K562 (cell line): Measurements from ENCODE around the gene SPATA16. TPM values are rescaled to one million over a fixed set of nuclear protein-coding genes. Genes with fewer than 3 reads are reported as not detected.

Experiments used
- ATAC-seq: fragments of 200-7000 bp; cut with Tn5 transposase; 3 replicates; pipeline ENCODE4 v1.9.1; 2020; ENCODE audit warnings: moderate library complexity
- BruUV-seq: library from RNA; stranded (reverse); fragments of 400-500 nt; replicated peaks from 2 replicates; lab custom pipeline; 2021; lab: Mats Ljungman, UMichigan
- CTCF ChIA-PET: fragments of 300-600 bp; formaldehyde crosslinking; extraction: SDS; loops from one replicate; lab custom pipeline; 2021; ENCODE audit warnings: low intra/inter-chr PET ratio; lab: Yijun Ruan, JAX
- POLR2A ChIA-PET: fragments of 300-600, 350-650 bp; sonication (Branson Sonifier 250); formaldehyde crosslinking; extraction: SDS; loops from one replicate; lab custom pipeline; 2021; ENCODE audit warnings: antibody characterized with exemption, inconsistent platforms; lab: Yijun Ruan, JAX
- DNase-seq, 4 experiments: peaks; one replicate each; pipeline versions ENCODE4 v3.0.0 to v3.0.0-alpha.2; 2011 to 2018; ENCODE audit warnings: low spot score in 3 of 4, mixed read lengths in 3 of 4; ENCODE audit errors: extremely low read depth in 1 of 4
- FAIRE-seq: peaks from 2 replicates; lab custom pipeline; 2011; peaks lifted over from hg19 to GRCh38; lab: Jason Lieb, UNC
- H2AFZ ChIP-seq: 2 replicates; pipeline ENCODE4 v1.6.0; 2011; ENCODE audit warnings: low read depth, low read length, control low read depth, inconsistent platforms
- H3K27ac ChIP-seq: fragments of 200-600 bp; 3 replicates; pipeline ENCODE4 v1.8.0; 2011; ENCODE audit warnings: low read depth, mild to moderate bottlenecking, control low read depth, inconsistent platforms, low read length, moderate library complexity, mixed read lengths; ENCODE audit errors: extremely low read depth
- H3K27me3 ChIP-seq, 2 experiments: fragments of 300-600 bp in 1 of 2; 2 replicates in 1 of 2; 3 replicates in 1 of 2; pipeline versions ENCODE4 v1.6.0 to v1.8.0; 2011; ENCODE audit warnings: inconsistent platforms in 2 of 2, low read length in 2 of 2, mild to moderate bottlenecking in 1 of 2, mixed read lengths in 1 of 2, moderate library complexity in 1 of 2; ENCODE audit not compliant: control insufficient read depth in 2 of 2, insufficient read depth in 2 of 2
- H3K36me3 ChIP-seq: fragments of 300-600 bp; 3 replicates; pipeline ENCODE4 v1.8.0; 2011; ENCODE audit warnings: mild to moderate bottlenecking, low read length, inconsistent platforms; ENCODE audit not compliant: control insufficient read depth, insufficient read depth
- H3K4me1 ChIP-seq, 2 experiments: fragments of 200-600 bp in 1 of 2; replicated peaks in 1 of 2; 2 replicates in 1 of 2; 3 replicates in 1 of 2; pipeline versions ENCODE4 v1.5.1 to v1.8.0; 2011; ENCODE audit warnings: inconsistent platforms in 2 of 2, low read length in 2 of 2, mild to moderate bottlenecking in 1 of 2, mixed read lengths in 1 of 2, moderate library complexity in 1 of 2; ENCODE audit not compliant: control insufficient read depth in 2 of 2, insufficient read depth in 2 of 2
- H3K4me2 ChIP-seq: 2 replicates; pipeline ENCODE4 v1.6.1; 2011; ENCODE audit warnings: low read length, control low read depth, inconsistent platforms, mixed read lengths; ENCODE audit not compliant: insufficient read depth
- H3K4me3 ChIP-seq: fragments of 200-600 bp; sonication (generic), shearing (Covaris generic); 2 replicates; pipeline ENCODE4 v1.5.1; 2016; ENCODE audit warnings: control low read depth, inconsistent platforms
- H3K79me2 ChIP-seq: fragments of 200-600 bp; 3 replicates; pipeline ENCODE4 v1.8.0; 2011; ENCODE audit warnings: low read length, inconsistent platforms; ENCODE audit not compliant: control insufficient read depth, insufficient read depth
- H3K9ac ChIP-seq, 2 experiments: 2 replicates each; pipeline versions ENCODE4 v1.6.0 to v1.6.1; 2011; ENCODE audit warnings: low read depth in 2 of 2, low read length in 2 of 2, control low read depth in 1 of 2, inconsistent platforms in 1 of 2, mild to moderate bottlenecking in 1 of 2, mixed read lengths in 1 of 2; ENCODE audit not compliant: insufficient read depth in 1 of 2
- H3K9me1 ChIP-seq: one replicate; pipeline ENCODE4 v1.6.0; 2011; ENCODE audit warnings: inconsistent platforms, mild to moderate bottlenecking, low read length, moderate library complexity; ENCODE audit not compliant: control insufficient read depth, insufficient read depth
- H3K9me3 ChIP-seq: replicated peaks from 2 replicates; pipeline ENCODE4 v1.5.1; 2011; ENCODE audit warnings: low read depth, low read length, inconsistent platforms; ENCODE audit not compliant: control insufficient read depth, insufficient read depth
- H4K20me1 ChIP-seq: replicated peaks from 2 replicates; pipeline ENCODE4 v1.6.1; 2011; ENCODE audit warnings: low read length, inconsistent platforms, mixed read lengths; ENCODE audit not compliant: control insufficient read depth, insufficient read depth
- RFX1 ChIP-seq: fragments of 450-650 bp; IDR thresholded peaks from 2 replicates; pipeline ENCODE4 v1.6.1; 2016; ENCODE audit warnings: mild to moderate bottlenecking, moderate library complexity
- WGBS: fragments of 100-300 bp; shearing (Covaris generic); methylation state at CpG from one replicate; pipeline ENCODE4 v1.1.6; 2016; ENCODE audit warnings: low coverage, mixed read lengths; ENCODE audit not compliant: insufficient coverage; ENCODE audit errors: missing lambda C conversion rate; 5-methylcytosine and 5-hydroxymethylcytosine counted together
- in situ Hi-C: fragments of 300-500 bp; cut with MboI; formaldehyde crosslinking; loops from 4 replicates; pipeline ENCODE4 v1.15.0; 2018; ENCODE audit warnings: inconsistent platforms, mixed read lengths
- intact Hi-C: fragments of 100-400 bp; cut with micrococcal nuclease; formaldehyde crosslinking; loops from 2 replicates; pipeline ENCODE4 v1.14.2; 2022
- polyA plus RNA-seq, 8 experiments: library from polyadenylated mRNA; depleted of rRNA in 4 of 8; stranded (reverse) in 5 of 8; unstranded in 3 of 8; fragments of >200 nt; fragmentation: Nextera tagmentation in 2 of 8; fragmentation: Illumina TruSeq in 1 of 8; extraction: Ambion mirVana in 2 of 8; extraction: Trizol in 1 of 8; gene quantifications; 2 replicates each; pipeline versions ENCODE4 v1.2.1 to v1.2.3, GENCODE V29; 2011 to 2014; ENCODE audit warnings: inconsistent platforms in 1 of 8, missing spikeins in 1 of 8
- total RNA-seq, 7 experiments: library from RNA; depleted of rRNA in 6 of 7; stranded (reverse); fragments of >200 nt in 6 of 7; fragmentation: Illumina TruSeq in 2 of 7; extraction: Trizol in 2 of 7; gene quantifications; 2 replicates each; pipeline versions ENCODE4 v1.2.1 to v1.2.3, GENCODE V29; 2011 to 2021; ENCODE audit warnings: low replicate concordance in 1 of 7
- TF ChIP-seq, protein P1 (sequence below): IDR thresholded peaks from 3 replicates; pipeline ENCODE4 v1.6.1; 2011; ENCODE audit warnings: borderline replicate concordance, mild to moderate bottlenecking, moderate library complexity; ENCODE audit not compliant: insufficient read length; ENCODE audit errors: extremely low read depth

SPATA16 gene
- total and polyA plus RNA-seq, 9 of the 15 experiments (the other 6 are each of a cell fraction or from before 2014, with no cell fraction given) = not detected

DNA sequence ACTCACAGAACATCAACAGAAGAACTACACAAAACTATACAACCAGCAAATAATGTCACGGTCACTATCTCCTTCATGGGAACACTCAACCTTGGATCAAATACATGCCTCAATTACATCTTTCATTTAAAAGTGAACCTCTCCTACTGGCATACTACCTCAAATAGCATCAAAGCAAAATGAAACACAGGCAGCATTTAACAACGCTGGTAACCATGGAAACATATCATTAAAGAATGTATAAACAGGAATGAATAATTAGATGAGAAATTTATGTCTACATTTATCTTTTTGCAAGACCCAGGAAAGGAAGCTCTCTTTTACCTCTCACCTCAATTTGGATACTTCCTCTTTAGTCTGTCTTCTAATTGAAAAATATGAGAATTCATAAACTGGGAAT, 172.4 kb downstream of the SPATA16 start:
- H4K20me1 ChIP-seq = no peaks in the 10 kb centered on the region
- no peaks in the 10 kb centered on the region for H3K27me3 ChIP-seq
- no peak overlapping the region for H2AFZ ChIP-seq
- ATAC-seq = no peak
- FAIRE-seq = no peak
- peak; percentile 68 for TF ChIP-seq RFX1
- TF ChIP-seq, protein P1, sequence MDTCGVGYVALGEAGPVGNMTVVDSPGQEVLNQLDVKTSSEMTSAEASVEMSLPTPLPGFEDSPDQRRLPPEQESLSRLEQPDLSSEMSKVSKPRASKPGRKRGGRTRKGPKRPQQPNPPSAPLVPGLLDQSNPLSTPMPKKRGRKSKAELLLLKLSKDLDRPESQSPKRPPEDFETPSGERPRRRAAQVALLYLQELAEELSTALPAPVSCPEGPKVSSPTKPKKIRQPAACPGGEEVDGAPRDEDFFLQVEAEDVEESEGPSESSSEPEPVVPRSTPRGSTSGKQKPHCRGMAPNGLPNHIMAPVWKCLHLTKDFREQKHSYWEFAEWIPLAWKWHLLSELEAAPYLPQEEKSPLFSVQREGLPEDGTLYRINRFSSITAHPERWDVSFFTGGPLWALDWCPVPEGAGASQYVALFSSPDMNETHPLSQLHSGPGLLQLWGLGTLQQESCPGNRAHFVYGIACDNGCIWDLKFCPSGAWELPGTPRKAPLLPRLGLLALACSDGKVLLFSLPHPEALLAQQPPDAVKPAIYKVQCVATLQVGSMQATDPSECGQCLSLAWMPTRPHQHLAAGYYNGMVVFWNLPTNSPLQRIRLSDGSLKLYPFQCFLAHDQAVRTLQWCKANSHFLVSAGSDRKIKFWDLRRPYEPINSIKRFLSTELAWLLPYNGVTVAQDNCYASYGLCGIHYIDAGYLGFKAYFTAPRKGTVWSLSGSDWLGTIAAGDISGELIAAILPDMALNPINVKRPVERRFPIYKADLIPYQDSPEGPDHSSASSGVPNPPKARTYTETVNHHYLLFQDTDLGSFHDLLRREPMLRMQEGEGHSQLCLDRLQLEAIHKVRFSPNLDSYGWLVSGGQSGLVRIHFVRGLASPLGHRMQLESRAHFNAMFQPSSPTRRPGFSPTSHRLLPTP = no peak
- H3K4me3 ChIP-seq = no peak overlapping the region
- BruUV-seq = no TSS peak
- no peaks in the 10 kb centered on the region for H3K36me3 ChIP-seq
- in situ Hi-C loops (no loop called here), intact Hi-C loops (no loop called here)
- H3K9me1 ChIP-seq = no peaks in the 10 kb centered on the region
- H3K9me3 ChIP-seq = no peaks in the 10 kb centered on the region
- CTCF ChIA-PET = no interaction called here
- DNase-seq = no peak
- POLR2A ChIA-PET = interaction anchor here (1.2 kb wide), 1 partner anchor 218 kb away, joined by 3 read pairs; the partner anchor contains the start of gene ECT2
- no peaks in the 10 kb centered on the region for H3K4me1 ChIP-seq
- H3K79me2 ChIP-seq = no peaks in the 10 kb centered on the region
- WGBS = 19% methylated on average over 2 of the region's 2 CpGs
- no peak overlapping the region for H3K4me2 ChIP-seq
- no peak overlapping the region for H3K27ac ChIP-seq
- H3K9ac ChIP-seq = no peak overlapping the region
